Measurements from ENCODE around the gene FGGY. TPM values are rescaled to one million over a fixed set of nuclear protein-coding genes. Genes with fewer than 3 reads are reported as not detected.

The FGGY gene
- total and polyA plus RNA-seq, 3 experiments from 2014 or later = 5.3 to 7.9 (median 6.6) TPM

- CTCF ChIA-PET = no interaction called here
- no peaks in the 10 kb centered on the region for H3K27me3 Mint-ChIP-seq
- no peaks in the 10 kb centered on the region for H3K9me3 Mint-ChIP-seq
Observed at GRCh38 chr1:59539961-59540681, 243.2 kb downstream of the FGGY start.

GRCh38 chr1:59541161-59541560 lies 244.3 kb downstream of the FGGY start:
- Histone ChIP-seq H3K4me1 (ENCODE audit: insufficient read depth, low read length) (no peaks in the 10 kb centered on the region), H3K36me3 (ENCODE audit: insufficient read depth, low read length) (no peaks in the 10 kb centered on the region), H3K27ac (ENCODE audit: low read depth, low read length) (no peak overlapping the region), H3K4me3 (ENCODE audit: low read length) (no peak overlapping the region), H3K27me3 (ENCODE audit: insufficient read depth, low read length, poor library complexity, severe bottlenecking) (no peaks in the 10 kb centered on the region), H3K9me3 (ENCODE audit: low read length) (no peaks in the 10 kb centered on the region)
- Mint-ChIP-seq H3K27me3 (no peaks in the 10 kb centered on the region), H3K4me3 (no peak overlapping the region), H3K4me1 (peaks cover 12 to 28% (median 16%) of the 10 kb centered on the region in 3 donors), H3K9me3 (no peaks in the 10 kb centered on the region), H3K36me3 (peaks cover 0 to 2% (median 0%) of the 10 kb centered on the region in 3 donors), H3K27ac (peak overlapping the region in 2 of 8 donors; percentile 42 to 79)
- POLR2A ChIA-PET = no interaction called here
- no peak for DNase-seq
- CTCF ChIA-PET = no interaction called here

More at GRCh38 chr1:59539961-59540681, 243.2 kb downstream of the FGGY start:
- H3K27ac ChIP-seq (ENCODE audit: low read depth, low read length) = no peak overlapping the region
- POLR2A ChIA-PET = no interaction called here
- Mint-ChIP-seq H3K36me3 (peaks cover 0 to 2% (median 0%) of the 10 kb centered on the region in 3 donors), H3K4me1 (peaks cover 11 to 20% (median 12%) of the 10 kb centered on the region in 3 donors), H3K4me3 (no peak overlapping the region), H3K27ac (peak overlapping the region in 1 of 8 donors; percentile 10)
- no peaks in the 10 kb centered on the region for H3K27me3 ChIP-seq (ENCODE audit: insufficient read depth, low read length, poor library complexity, severe bottlenecking)
- no peaks in the 10 kb centered on the region for H3K36me3 ChIP-seq (ENCODE audit: insufficient read depth, low read length)
- no peak overlapping the region for H3K4me3 ChIP-seq (ENCODE audit: low read length)
- no peak for DNase-seq
- no peaks in the 10 kb centered on the region for H3K9me3 ChIP-seq (ENCODE audit: low read length)
- no peaks in the 10 kb centered on the region for H3K4me1 ChIP-seq (ENCODE audit: insufficient read depth, low read length)

GRCh38 chr1:59541891-59542290 lies 245.0 kb downstream of the FGGY start:
- CTCF ChIA-PET = no interaction called here

GRCh38 chr1:59543211-59543668 lies 246.3 kb downstream of the FGGY start:
- Histone ChIP-seq H3K4me3 (ENCODE audit: low read length) (no peak overlapping the region), H3K27me3 (ENCODE audit: insufficient read depth, low read length, poor library complexity, severe bottlenecking) (no peaks in the 10 kb centered on the region), H3K9me3 (ENCODE audit: low read length) (no peaks in the 10 kb centered on the region), H3K36me3 (ENCODE audit: insufficient read depth, low read length) (no peaks in the 10 kb centered on the region), H3K4me1 (ENCODE audit: insufficient read depth, low read length) (no peaks in the 10 kb centered on the region), H3K27ac (ENCODE audit: low read depth, low read length) (no peak overlapping the region)
- Mint-ChIP-seq H3K9me3 (no peaks in the 10 kb centered on the region), H3K27me3 (peaks cover 0 to 2% of the 10 kb centered on the region in 2 donors), H3K4me3 (no peak overlapping the region), H3K27ac (peak overlapping the region in 1 of 8 donors; percentile 11), H3K36me3 (no peaks in the 10 kb centered on the region), H3K4me1 (peaks cover 12 to 28% (median 16%) of the 10 kb centered on the region in 3 donors)
- POLR2A ChIA-PET = no interaction called here
- DNase-seq = no peak
- CTCF ChIA-PET = no interaction called here

More at GRCh38 chr1:59541891-59542290, 245.0 kb downstream of the FGGY start:
- Histone ChIP-seq H3K4me1 (ENCODE audit: insufficient read depth, low read length) (no peaks in the 10 kb centered on the region), H3K27ac (ENCODE audit: low read depth, low read length) (no peak overlapping the region), H3K36me3 (ENCODE audit: insufficient read depth, low read length) (no peaks in the 10 kb centered on the region), H3K9me3 (ENCODE audit: low read length) (no peaks in the 10 kb centered on the region), H3K27me3 (ENCODE audit: insufficient read depth, low read length, poor library complexity, severe bottlenecking) (no peaks in the 10 kb centered on the region), H3K4me3 (ENCODE audit: low read length) (no peak overlapping the region)
- no peaks in the 10 kb centered on the region for H3K27me3 Mint-ChIP-seq
- H3K27ac Mint-ChIP-seq = peak overlapping the region in 2 of 8 donors; percentile 60 to 79
- H3K4me3 Mint-ChIP-seq = no peak overlapping the region
- no peaks in the 10 kb centered on the region for H3K9me3 Mint-ChIP-seq
- H3K36me3 Mint-ChIP-seq = peaks cover 0 to 2% (median 0%) of the 10 kb centered on the region in 3 donors
- DNase-seq = no peak
- POLR2A ChIA-PET = no interaction called here
- peaks cover 12 to 28% (median 16%) of the 10 kb centered on the region in 3 donors for H3K4me1 Mint-ChIP-seq

- Mint-ChIP-seq H3K36me3 (peaks cover 0 to 4% (median 0%) of the 10 kb centered on the region in 3 donors), H3K4me3 (peak overlapping the region in 3 of 7 donors; percentile 12 to 25 (median 17)), H3K4me1 (peaks cover 12 to 28% (median 16%) of the 10 kb centered on the region in 3 donors), H3K27ac (peak overlapping the region in 7 of 8 donors; percentile 0 to 76 (median 35)), H3K27me3 (peaks cover 0 to 2% of the 10 kb centered on the region in 2 donors), H3K9me3 (no peaks in the 10 kb centered on the region)
- H3K9me3 ChIP-seq (ENCODE audit: low read length) = no peaks in the 10 kb centered on the region
- no peak for DNase-seq
- no peaks in the 10 kb centered on the region for H3K4me1 ChIP-seq (ENCODE audit: insufficient read depth, low read length)
- no peak overlapping the region for H3K27ac ChIP-seq (ENCODE audit: low read depth, low read length)
- no peaks in the 10 kb centered on the region for H3K36me3 ChIP-seq (ENCODE audit: insufficient read depth, low read length)
- no peaks in the 10 kb centered on the region for H3K27me3 ChIP-seq (ENCODE audit: insufficient read depth, low read length, poor library complexity, severe bottlenecking)
- POLR2A ChIA-PET = no interaction called here
- CTCF ChIA-PET = no interaction called here
- no peak overlapping the region for H3K4me3 ChIP-seq (ENCODE audit: low read length)
Observed at GRCh38 chr1:59544615-59545293, 247.9 kb downstream of the FGGY start.

GRCh38 chr1:59545830-59546229 lies 248.9 kb downstream of the FGGY start:
- Mint-ChIP-seq H3K36me3 (peaks cover 0 to 5% (median 0%) of the 10 kb centered on the region in 3 donors), H3K27ac (peak overlapping the region in 1 of 8 donors; percentile 25), H3K9me3 (no peaks in the 10 kb centered on the region), H3K4me3 (no peak overlapping the region), H3K27me3 (peaks cover 0 to 2% of the 10 kb centered on the region in 2 donors), H3K4me1 (peaks cover 12 to 23% (median 16%) of the 10 kb centered on the region in 3 donors)
- Histone ChIP-seq H3K27ac (ENCODE audit: low read depth, low read length) (no peak overlapping the region), H3K4me1 (ENCODE audit: insufficient read depth, low read length) (no peaks in the 10 kb centered on the region), H3K27me3 (ENCODE audit: insufficient read depth, low read length, poor library complexity, severe bottlenecking) (no peaks in the 10 kb centered on the region), H3K9me3 (ENCODE audit: low read length) (no peaks in the 10 kb centered on the region), H3K4me3 (ENCODE audit: low read length) (no peak overlapping the region), H3K36me3 (ENCODE audit: insufficient read depth, low read length) (no peaks in the 10 kb centered on the region)
- ChIA-PET POLR2A (no interaction called here), CTCF (no interaction called here)
- no peak for DNase-seq

GRCh38 chr1:59549066-59549837 lies 252.4 kb downstream of the FGGY start:
- Histone ChIP-seq H3K27me3 (ENCODE audit: insufficient read depth, low read length, poor library complexity, severe bottlenecking) (no peaks in the 10 kb centered on the region), H3K36me3 (ENCODE audit: insufficient read depth, low read length) (no peaks in the 10 kb centered on the region), H3K4me3 (ENCODE audit: low read length) (no peak overlapping the region), H3K4me1 (ENCODE audit: insufficient read depth, low read length) (no peaks in the 10 kb centered on the region), H3K27ac (ENCODE audit: low read depth, low read length) (no peak overlapping the region), H3K9me3 (ENCODE audit: low read length) (no peaks in the 10 kb centered on the region)
- peaks cover under 1 to 10% (median 4%) of the 10 kb centered on the region in 3 donors for H3K36me3 Mint-ChIP-seq
- no peak overlapping the region for H3K27ac Mint-ChIP-seq
- no peak for DNase-seq
- peaks cover 8 to 17% (median 13%) of the 10 kb centered on the region in 3 donors for H3K4me1 Mint-ChIP-seq
- ChIA-PET CTCF (no interaction called here), POLR2A (no interaction called here)
- H3K27me3 Mint-ChIP-seq = peaks cover 0 to 2% of the 10 kb centered on the region in 2 donors
- H3K9me3 Mint-ChIP-seq = no peaks in the 10 kb centered on the region
- H3K4me3 Mint-ChIP-seq = no peak overlapping the region
